K562 (cell line): ENCODE data around the gene SPCS3. TPM values are rescaled to one million over a fixed set of nuclear protein-coding genes. Genes with fewer than 3 reads are reported as not detected.
"Not testable (repeated sequence)": the region's sequence is repeated elsewhere in the genome, so short reads cannot be mapped to it uniquely, and the experiment has no call there.

Experiments used
- ATAC-seq: fragments of 200-7000 bp; cut with Tn5 transposase; 3 replicates; pipeline ENCODE4 v1.9.1; 2020; ENCODE audit warnings: moderate library complexity
- BruUV-seq: library from RNA; stranded (reverse); fragments of 400-500 nt; replicated peaks from 2 replicates; lab custom pipeline; 2021; lab: Mats Ljungman, UMichigan
- CTCF ChIA-PET: fragments of 300-600 bp; formaldehyde crosslinking; extraction: SDS; loops from one replicate; lab custom pipeline; 2021; ENCODE audit warnings: low intra/inter-chr PET ratio; lab: Yijun Ruan, JAX
- POLR2A ChIA-PET: fragments of 300-600, 350-650 bp; sonication (Branson Sonifier 250); formaldehyde crosslinking; extraction: SDS; loops from one replicate; lab custom pipeline; 2021; ENCODE audit warnings: antibody characterized with exemption, inconsistent platforms; lab: Yijun Ruan, JAX
- DNase-seq, 4 experiments: peaks; one replicate each; pipeline versions ENCODE4 v3.0.0 to v3.0.0-alpha.2; 2011 to 2018; ENCODE audit warnings: low spot score in 3 of 4, mixed read lengths in 3 of 4; ENCODE audit errors: extremely low read depth in 1 of 4
- FAIRE-seq: peaks from 2 replicates; lab custom pipeline; 2011; peaks lifted over from hg19 to GRCh38; lab: Jason Lieb, UNC
- H2AFZ ChIP-seq: 2 replicates; pipeline ENCODE4 v1.6.0; 2011; ENCODE audit warnings: low read depth, low read length, control low read depth, inconsistent platforms
- H3K27ac ChIP-seq: fragments of 200-600 bp; 3 replicates; pipeline ENCODE4 v1.8.0; 2011; ENCODE audit warnings: low read depth, mild to moderate bottlenecking, control low read depth, inconsistent platforms, low read length, moderate library complexity, mixed read lengths; ENCODE audit errors: extremely low read depth
- H3K27me3 ChIP-seq, 2 experiments: fragments of 300-600 bp in 1 of 2; 2 replicates in 1 of 2; 3 replicates in 1 of 2; pipeline versions ENCODE4 v1.6.0 to v1.8.0; 2011; ENCODE audit warnings: inconsistent platforms in 2 of 2, low read length in 2 of 2, mild to moderate bottlenecking in 1 of 2, mixed read lengths in 1 of 2, moderate library complexity in 1 of 2; ENCODE audit not compliant: control insufficient read depth in 2 of 2, insufficient read depth in 2 of 2
- H3K36me3 ChIP-seq: fragments of 300-600 bp; 3 replicates; pipeline ENCODE4 v1.8.0; 2011; ENCODE audit warnings: mild to moderate bottlenecking, low read length, inconsistent platforms; ENCODE audit not compliant: control insufficient read depth, insufficient read depth
- H3K4me1 ChIP-seq, 2 experiments: fragments of 200-600 bp in 1 of 2; replicated peaks in 1 of 2; 2 replicates in 1 of 2; 3 replicates in 1 of 2; pipeline versions ENCODE4 v1.5.1 to v1.8.0; 2011; ENCODE audit warnings: inconsistent platforms in 2 of 2, low read length in 2 of 2, mild to moderate bottlenecking in 1 of 2, mixed read lengths in 1 of 2, moderate library complexity in 1 of 2; ENCODE audit not compliant: control insufficient read depth in 2 of 2, insufficient read depth in 2 of 2
- H3K4me2 ChIP-seq: 2 replicates; pipeline ENCODE4 v1.6.1; 2011; ENCODE audit warnings: low read length, control low read depth, inconsistent platforms, mixed read lengths; ENCODE audit not compliant: insufficient read depth
- H3K4me3 ChIP-seq: fragments of 200-600 bp; sonication (generic), shearing (Covaris generic); 2 replicates; pipeline ENCODE4 v1.5.1; 2016; ENCODE audit warnings: control low read depth, inconsistent platforms
- H3K79me2 ChIP-seq: fragments of 200-600 bp; 3 replicates; pipeline ENCODE4 v1.8.0; 2011; ENCODE audit warnings: low read length, inconsistent platforms; ENCODE audit not compliant: control insufficient read depth, insufficient read depth
- H3K9ac ChIP-seq, 2 experiments: 2 replicates each; pipeline versions ENCODE4 v1.6.0 to v1.6.1; 2011; ENCODE audit warnings: low read depth in 2 of 2, low read length in 2 of 2, control low read depth in 1 of 2, inconsistent platforms in 1 of 2, mild to moderate bottlenecking in 1 of 2, mixed read lengths in 1 of 2; ENCODE audit not compliant: insufficient read depth in 1 of 2
- H3K9me1 ChIP-seq: one replicate; pipeline ENCODE4 v1.6.0; 2011; ENCODE audit warnings: inconsistent platforms, mild to moderate bottlenecking, low read length, moderate library complexity; ENCODE audit not compliant: control insufficient read depth, insufficient read depth
- H3K9me3 ChIP-seq: replicated peaks from 2 replicates; pipeline ENCODE4 v1.5.1; 2011; ENCODE audit warnings: low read depth, low read length, inconsistent platforms; ENCODE audit not compliant: control insufficient read depth, insufficient read depth
- H4K20me1 ChIP-seq: replicated peaks from 2 replicates; pipeline ENCODE4 v1.6.1; 2011; ENCODE audit warnings: low read length, inconsistent platforms, mixed read lengths; ENCODE audit not compliant: control insufficient read depth, insufficient read depth
- MEIS2 ChIP-seq: fragments of 450-650 bp; IDR thresholded peaks from 2 replicates; pipeline ENCODE4 v1.6.1; 2014; ENCODE audit warnings: mild to moderate bottlenecking; ENCODE audit not compliant: partially characterized antibody
- SMARCE1 ChIP-seq: fragments of 450-650 bp; IDR thresholded peaks from 2 replicates; pipeline ENCODE4 v1.7.1; 2016; ENCODE audit warnings: mild to moderate bottlenecking
- ZNF445 ChIP-seq: fragments of 250-450 bp; sonication (Bioruptor Pico); IDR thresholded peaks from 2 replicates; pipeline ENCODE4 v1.4.0; 2020; ENCODE audit warnings: low read depth, mild to moderate bottlenecking, moderate library complexity
- WGBS: fragments of 100-300 bp; shearing (Covaris generic); methylation state at CpG from one replicate; pipeline ENCODE4 v1.1.6; 2016; ENCODE audit warnings: low coverage, mixed read lengths; ENCODE audit not compliant: insufficient coverage; ENCODE audit errors: missing lambda C conversion rate; 5-methylcytosine and 5-hydroxymethylcytosine counted together
- in situ Hi-C: fragments of 300-500 bp; cut with MboI; formaldehyde crosslinking; loops from 4 replicates; pipeline ENCODE4 v1.15.0; 2018; ENCODE audit warnings: inconsistent platforms, mixed read lengths
- intact Hi-C: fragments of 100-400 bp; cut with micrococcal nuclease; formaldehyde crosslinking; loops from 2 replicates; pipeline ENCODE4 v1.14.2; 2022
- polyA plus RNA-seq, 8 experiments: library from polyadenylated mRNA; depleted of rRNA in 4 of 8; stranded (reverse) in 5 of 8; unstranded in 3 of 8; fragments of >200 nt; fragmentation: Nextera tagmentation in 2 of 8; fragmentation: Illumina TruSeq in 1 of 8; extraction: Ambion mirVana in 2 of 8; extraction: Trizol in 1 of 8; gene quantifications; 2 replicates each; pipeline versions ENCODE4 v1.2.1 to v1.2.3, GENCODE V29; 2011 to 2014; ENCODE audit warnings: inconsistent platforms in 1 of 8, missing spikeins in 1 of 8
- total RNA-seq, 7 experiments: library from RNA; depleted of rRNA in 6 of 7; stranded (reverse); fragments of >200 nt in 6 of 7; fragmentation: Illumina TruSeq in 2 of 7; extraction: Trizol in 2 of 7; gene quantifications; 2 replicates each; pipeline versions ENCODE4 v1.2.1 to v1.2.3, GENCODE V29; 2011 to 2021; ENCODE audit warnings: low replicate concordance in 1 of 7
- TF ChIP-seq, protein P1 (sequence below), 2 experiments: IDR thresholded peaks in 1 of 2; conservative IDR thresholded peaks in 1 of 2; 2 replicates each; pipeline ENCODE4 v1.6.1; 2016; ENCODE audit warnings: low read depth in 2 of 2, mild to moderate bottlenecking in 1 of 2, missing compliant biosample characterization in 1 of 2, missing genetic modification characterization in 1 of 2, moderate library complexity in 1 of 2
- TF ChIP-seq, protein P2 (sequence below): fragments of 450-650 bp; IDR thresholded peaks from 2 replicates; pipeline ENCODE4 v1.6.1; 2016

Gene SPCS3
- total and polyA plus RNA-seq, 9 of the 15 experiments (the other 6 are each of a cell fraction or from before 2014, with no cell fraction given) = 64.6 to 196 (median 85.4) TPM

DNA sequence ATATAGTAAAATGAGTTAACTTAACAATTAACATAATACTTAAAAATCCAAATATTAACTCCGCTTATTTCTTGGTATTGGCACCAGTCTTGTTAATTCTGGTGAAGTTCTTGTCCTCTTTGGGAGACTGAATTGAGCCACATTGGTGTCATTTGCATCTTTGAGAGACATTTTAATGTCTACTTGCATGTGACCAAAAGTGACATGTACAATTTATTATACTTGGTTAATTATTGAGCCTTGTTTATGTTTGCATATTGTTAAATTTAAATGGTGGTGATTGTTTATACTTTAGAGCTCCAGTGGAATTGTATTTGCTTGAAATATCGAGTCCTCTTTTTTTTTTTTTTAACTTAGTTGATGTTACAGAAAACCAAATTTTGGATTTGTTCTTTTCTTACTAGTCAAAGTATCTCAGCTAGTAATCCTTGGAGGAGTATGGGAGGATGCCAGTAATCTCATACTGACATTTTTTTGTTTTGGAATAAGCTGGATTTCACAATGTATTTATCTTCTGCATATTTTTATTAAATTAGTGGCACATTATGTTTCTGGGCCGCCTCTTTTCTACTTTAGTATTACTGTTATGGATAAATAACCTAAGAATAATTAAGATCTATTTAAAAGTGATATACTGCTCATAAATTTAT, 3.9 kb downstream of the SPCS3 start:
- POLR2A ChIA-PET = interaction anchor here (2.7 kb wide), 1 partner anchor 11 kb away, joined by 12 read pairs; no protein-coding TSS in a partner anchor
- intact Hi-C loops (loop anchor here (10.0 kb wide), 1 partner anchor 1669 kb away; no protein-coding TSS in a partner anchor), in situ Hi-C loops (no loop called here)
- BruUV-seq = no TSS peak
- H3K27ac ChIP-seq = no peak overlapping the region
- no peaks in the 10 kb centered on the region for H3K9me1 ChIP-seq
- H4K20me1 ChIP-seq = peaks cover 8% of the 10 kb centered on the region; the same call in 1 of the 2 replicates
- peaks cover 55% of the 10 kb centered on the region for H3K36me3 ChIP-seq
- H3K4me2 ChIP-seq = no peak overlapping the region; the same call in 1 of the 2 replicates
- H3K9me3 ChIP-seq = no peaks in the 10 kb centered on the region
- DNase-seq (no peak), ATAC-seq (no peak), FAIRE-seq (no peak)
- peaks cover 87% of the 10 kb centered on the region for H3K79me2 ChIP-seq
- H3K9ac ChIP-seq = peak overlapping the region in 1 of 2 experiments; percentile 15; a peak in 1 of 4 replicates
- H2AFZ ChIP-seq = no peak overlapping the region
- no peak overlapping the region for H3K4me3 ChIP-seq
- TF ChIP-seq SMARCE1 (no peak), ZNF445 (no peak), MEIS2 (peak; percentile 51)
- TF ChIP-seq, protein P1, sequence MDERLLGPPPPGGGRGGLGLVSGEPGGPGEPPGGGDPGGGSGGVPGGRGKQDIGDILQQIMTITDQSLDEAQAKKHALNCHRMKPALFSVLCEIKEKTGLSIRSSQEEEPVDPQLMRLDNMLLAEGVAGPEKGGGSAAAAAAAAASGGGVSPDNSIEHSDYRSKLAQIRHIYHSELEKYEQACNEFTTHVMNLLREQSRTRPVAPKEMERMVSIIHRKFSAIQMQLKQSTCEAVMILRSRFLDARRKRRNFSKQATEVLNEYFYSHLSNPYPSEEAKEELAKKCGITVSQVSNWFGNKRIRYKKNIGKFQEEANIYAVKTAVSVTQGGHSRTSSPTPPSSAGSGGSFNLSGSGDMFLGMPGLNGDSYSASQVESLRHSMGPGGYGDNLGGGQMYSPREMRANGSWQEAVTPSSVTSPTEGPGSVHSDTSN (CRISPR knock-in tag; IDR thresholded peaks at IDR 0.05; ENCODE audit: low read depth) = no peak
- TF ChIP-seq, protein P1 (tag; conservative IDR thresholded peaks at IDR 0.05; ENCODE audit: low read depth) = 0 out of 2 replicates have a peak, but pooled peaks have one; percentile 30
- TF ChIP-seq, protein P2, sequence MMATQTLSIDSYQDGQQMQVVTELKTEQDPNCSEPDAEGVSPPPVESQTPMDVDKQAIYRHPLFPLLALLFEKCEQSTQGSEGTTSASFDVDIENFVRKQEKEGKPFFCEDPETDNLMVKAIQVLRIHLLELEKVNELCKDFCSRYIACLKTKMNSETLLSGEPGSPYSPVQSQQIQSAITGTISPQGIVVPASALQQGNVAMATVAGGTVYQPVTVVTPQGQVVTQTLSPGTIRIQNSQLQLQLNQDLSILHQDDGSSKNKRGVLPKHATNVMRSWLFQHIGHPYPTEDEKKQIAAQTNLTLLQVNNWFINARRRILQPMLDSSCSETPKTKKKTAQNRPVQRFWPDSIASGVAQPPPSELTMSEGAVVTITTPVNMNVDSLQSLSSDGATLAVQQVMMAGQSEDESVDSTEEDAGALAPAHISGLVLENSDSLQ = peak; percentile 37; the same call in 1 of the 2 replicates
- CTCF ChIA-PET = no interaction called here
- H3K4me1 ChIP-seq = peaks cover 0 to 7% of the 10 kb centered on the region in 2 experiments; a peak in 3 of 5 replicates
- WGBS = 80% methylated on average over 3 of the region's 3 CpGs
- H3K27me3 ChIP-seq = no peaks in the 10 kb centered on the region

DNA sequence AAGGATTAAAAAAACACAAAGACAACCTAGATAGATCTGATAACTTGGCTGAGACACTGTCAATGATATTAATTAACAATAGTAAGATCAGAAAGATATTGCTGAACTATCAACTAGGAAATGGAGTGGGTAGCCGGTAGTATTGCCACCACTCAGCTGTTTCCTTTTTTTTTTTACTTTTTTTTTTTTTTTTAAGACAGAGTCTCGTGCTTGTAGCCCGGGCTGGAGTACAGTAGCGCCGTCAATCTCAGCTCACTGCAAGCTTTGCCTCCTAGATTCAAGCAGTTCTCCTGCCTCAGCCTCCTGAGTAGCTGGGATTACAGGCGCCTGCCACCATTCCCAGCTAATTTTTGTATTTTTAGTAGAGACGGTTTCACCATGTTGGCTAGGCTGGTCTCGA, 5.1 kb downstream of the SPCS3 start:
- BruUV-seq, H3K27me3 ChIP-seq, DNase-seq, H3K9ac ChIP-seq, H2AFZ ChIP-seq, H3K9me3 ChIP-seq, H3K4me2 ChIP-seq, FAIRE-seq, H4K20me1 ChIP-seq, H3K4me3 ChIP-seq, H3K27ac ChIP-seq, H3K9me1 ChIP-seq, ATAC-seq, H3K4me1 ChIP-seq: not testable (repeated sequence)
- POLR2A ChIA-PET = interaction anchor here (2.7 kb wide), 1 partner anchor 9 kb away, joined by 12 read pairs; no protein-coding TSS in a partner anchor
- 98% methylated on average over 7 of the region's 8 CpGs for WGBS
- in situ Hi-C loops = loop anchor here (25.0 kb wide), 1 partner anchor 363 kb away; no protein-coding TSS in a partner anchor
- intact Hi-C loops = loop anchor here (10.0 kb wide), 1 partner anchor 1670 kb away; no protein-coding TSS in a partner anchor
- peaks cover 67% of the 10 kb centered on the region for H3K36me3 ChIP-seq
- H3K79me2 ChIP-seq = peaks cover 92% of the 10 kb centered on the region
- CTCF ChIA-PET = interaction anchor here (0.7 kb wide), 1 partner anchor 380 kb away, joined by 3 read pairs; no protein-coding TSS in a partner anchor
